ENCODE results near the gene ATP10A.

Gene ATP10A

GRCh38 chr15:25824618-25825017 is 38.5 kb downstream of the ATP10A start:
- TF ChIP-seq, protein P1, sequence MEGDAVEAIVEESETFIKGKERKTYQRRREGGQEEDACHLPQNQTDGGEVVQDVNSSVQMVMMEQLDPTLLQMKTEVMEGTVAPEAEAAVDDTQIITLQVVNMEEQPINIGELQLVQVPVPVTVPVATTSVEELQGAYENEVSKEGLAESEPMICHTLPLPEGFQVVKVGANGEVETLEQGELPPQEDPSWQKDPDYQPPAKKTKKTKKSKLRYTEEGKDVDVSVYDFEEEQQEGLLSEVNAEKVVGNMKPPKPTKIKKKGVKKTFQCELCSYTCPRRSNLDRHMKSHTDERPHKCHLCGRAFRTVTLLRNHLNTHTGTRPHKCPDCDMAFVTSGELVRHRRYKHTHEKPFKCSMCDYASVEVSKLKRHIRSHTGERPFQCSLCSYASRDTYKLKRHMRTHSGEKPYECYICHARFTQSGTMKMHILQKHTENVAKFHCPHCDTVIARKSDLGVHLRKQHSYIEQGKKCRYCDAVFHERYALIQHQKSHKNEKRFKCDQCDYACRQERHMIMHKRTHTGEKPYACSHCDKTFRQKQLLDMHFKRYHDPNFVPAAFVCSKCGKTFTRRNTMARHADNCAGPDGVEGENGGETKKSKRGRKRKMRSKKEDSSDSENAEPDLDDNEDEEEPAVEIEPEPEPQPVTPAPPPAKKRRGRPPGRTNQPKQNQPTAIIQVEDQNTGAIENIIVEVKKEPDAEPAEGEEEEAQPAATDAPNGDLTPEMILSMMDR (IDR thresholded peaks at IDR 0.05), result no peak
- H3K27ac ChIP-seq, result peak overlapping the region; percentile 15 to 18
- H3K4me3 ChIP-seq, result no peak overlapping the region
- DNase-seq (ENCODE audit: low spot score), result no peak

- TF ChIP-seq, protein P1 (IDR thresholded peaks at IDR 0.05), result no peak
- Histone ChIP-seq H3K4me3 (no peak overlapping the region), H3K27ac (no peak overlapping the region)
- DNase-seq (ENCODE audit: low spot score), result no peak
Observed at GRCh38 chr15:25812845-25813244, 50.3 kb downstream of the ATP10A start.

- Histone ChIP-seq H3K27ac (no peak overlapping the region), H3K4me3 (no peak overlapping the region)
- no peak for DNase-seq (ENCODE audit: low spot score)
- TF ChIP-seq, protein P1 (IDR thresholded peaks at IDR 0.05), result no peak
Observed at GRCh38 chr15:25812073-25812472, 51.1 kb downstream of the ATP10A start.

DNA sequence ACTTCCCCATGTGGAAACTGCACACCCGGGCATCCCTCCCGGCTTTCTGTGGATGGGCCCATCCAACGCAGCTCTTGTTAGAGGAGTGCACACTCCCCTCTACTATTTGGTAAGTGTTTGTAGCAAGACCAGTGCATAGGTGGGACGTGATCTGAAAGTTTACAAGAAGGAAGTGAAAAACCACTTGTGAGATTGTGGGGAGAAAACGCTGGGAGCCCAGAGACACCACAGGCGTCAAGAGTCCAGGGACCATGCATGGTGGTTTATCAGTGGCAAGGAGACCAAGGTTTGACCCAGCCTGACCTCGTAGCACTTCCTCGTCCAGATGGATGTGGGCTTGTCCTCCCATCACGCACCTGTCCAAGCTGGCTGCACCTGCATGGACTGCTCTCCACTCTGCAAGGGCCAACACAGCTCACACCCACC is 51.6 kb downstream of the ATP10A start:
- no peak overlapping the region for H3K27ac ChIP-seq
- TF ChIP-seq, protein P1 (IDR thresholded peaks at IDR 0.05), result no peak
- no peak for DNase-seq (ENCODE audit: low spot score)

GRCh38 chr15:25810631-25811091 is 52.5 kb downstream of the ATP10A start:
- no peak overlapping the region for H3K27ac ChIP-seq
- H3K4me3 ChIP-seq, result no peak overlapping the region
- no peak for DNase-seq (ENCODE audit: low spot score)
- TF ChIP-seq, protein P1 (IDR thresholded peaks at IDR 0.05), result no peak

More for the DNA sequence above, 51.6 kb downstream of the ATP10A start:
- H3K4me3 ChIP-seq, result no peak overlapping the region

GRCh38 chr15:25810154-25810553 is 53.0 kb downstream of the ATP10A start:
- Histone ChIP-seq H3K27ac (no peak overlapping the region), H3K4me3 (no peak overlapping the region)
- DNase-seq (ENCODE audit: low spot score), result no peak
- TF ChIP-seq, protein P1 (IDR thresholded peaks at IDR 0.05), result no peak

- Histone ChIP-seq H3K27ac (no peak overlapping the region), H3K4me3 (no peak overlapping the region)
- TF ChIP-seq, protein P1 (IDR thresholded peaks at IDR 0.05), result no peak
- DNase-seq (ENCODE audit: low spot score), result no peak
Observed at GRCh38 chr15:25807063-25807462, 56.1 kb downstream of the ATP10A start.
